Cardiac septum (tissue), 1 donor: Measurements from ENCODE around the gene ST14. TPM values are rescaled to one million over a fixed set of nuclear protein-coding genes. Genes with fewer than 3 reads are reported as not detected.

Source experiments
- DNase-seq: peaks from one replicate; pipeline ENCODE4 v3.0.0-alpha.2; 2020; ENCODE audit warnings: low spot score
- intact Hi-C: fragments of 100-400 bp; cut with DNase I; formaldehyde crosslinking; loops from one replicate; pipeline ENCODE4 v1.14.0; 2022
- total RNA-seq: library from RNA; stranded (reverse); fragmentation: NEBNext Ultra II Directional; extraction: Animal tissue kit (Norgen Biotek cat#: 25700); gene quantifications from one replicate; pipeline ENCODE4 v1.2.1, GENCODE V29; 2021
- donor health status: DM: no; HTN: no; CAD: no.

Gene ST14
- total RNA-seq, 1 donor from 2014 or later = 0.65 TPM

DNA sequence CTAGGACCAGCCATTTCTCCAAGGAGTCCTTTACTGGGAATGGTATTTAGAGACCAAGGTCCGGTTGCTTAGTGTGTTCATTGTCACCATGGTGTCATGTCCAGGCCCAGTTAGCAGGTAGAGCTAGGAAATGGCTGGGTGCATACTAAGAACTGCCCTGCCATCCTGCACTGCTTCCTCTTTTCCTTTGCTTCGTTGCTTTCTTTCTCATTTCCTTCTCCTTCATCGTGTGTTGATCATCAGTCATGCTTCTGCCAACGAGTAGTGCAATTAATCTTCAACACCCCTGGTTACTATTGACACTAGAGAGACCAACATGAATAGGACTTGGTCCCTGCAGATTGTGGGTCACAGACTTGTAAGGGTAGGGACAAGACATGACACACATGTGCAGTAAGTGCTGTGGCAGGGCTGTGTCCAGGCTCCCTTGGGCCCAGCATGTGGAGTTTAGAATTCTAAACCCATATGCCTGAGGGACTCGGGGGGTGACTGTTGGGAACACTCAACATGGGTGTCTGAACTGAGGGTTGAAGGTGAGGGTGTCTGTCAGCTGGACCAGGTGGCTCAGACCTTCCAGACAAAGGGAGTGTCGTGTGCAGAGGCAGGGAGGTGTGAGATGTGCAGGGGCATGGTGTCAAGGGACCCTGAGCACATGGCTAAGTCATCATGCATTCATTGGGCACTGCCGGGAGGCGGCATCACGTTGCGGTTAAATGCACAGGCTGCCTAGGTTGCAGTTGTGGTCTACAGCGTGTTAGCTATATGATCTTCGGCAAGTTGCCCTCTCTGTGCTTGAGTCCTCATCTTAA is 42.6 kb downstream of the ST14 start:
- no peak for DNase-seq
- intact Hi-C loops = no loop called here

DNA sequence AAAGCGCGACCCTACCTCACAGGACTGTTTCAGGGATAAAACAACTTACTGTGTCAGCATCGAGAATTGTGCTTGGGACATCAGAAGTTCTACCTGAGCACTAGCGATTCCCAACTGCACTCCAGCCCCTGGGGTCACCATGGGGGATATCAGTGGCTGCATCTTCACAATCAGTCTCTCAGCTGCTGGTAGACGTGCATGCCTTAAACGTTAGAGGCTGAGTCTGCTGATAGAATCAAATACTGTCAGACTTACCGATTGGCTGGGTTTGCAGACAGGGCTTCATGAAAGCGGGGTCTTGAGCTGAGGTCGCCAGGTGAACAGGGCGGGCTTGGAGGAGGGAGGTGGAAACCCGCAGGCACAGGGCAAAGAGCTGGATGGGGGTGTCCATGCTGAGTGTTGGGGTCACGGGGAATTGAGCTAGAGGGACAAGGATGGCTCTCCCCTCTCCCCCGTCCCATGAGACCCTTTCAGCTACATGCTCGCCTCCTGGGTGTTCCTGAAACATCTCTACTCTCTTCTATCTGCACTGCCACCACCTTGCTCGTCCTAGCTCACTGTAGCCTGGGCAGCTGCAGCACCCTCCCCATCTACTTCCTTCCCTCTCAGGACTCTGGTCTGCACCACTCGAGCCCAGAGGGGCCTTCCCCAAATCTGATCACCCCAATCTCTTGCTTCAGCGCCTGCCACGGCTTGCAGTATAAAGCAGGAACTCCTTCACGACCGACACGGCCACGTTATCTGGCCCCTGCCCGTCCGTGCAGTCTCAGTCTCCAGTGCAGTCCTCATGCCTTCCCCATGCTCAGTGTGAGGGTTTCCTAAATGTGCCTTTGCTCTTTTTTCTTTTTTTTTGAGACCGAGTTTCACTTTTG is 43.5 kb downstream of the ST14 start:
- no peak for DNase-seq
- intact Hi-C loops = no loop called here

DNA sequence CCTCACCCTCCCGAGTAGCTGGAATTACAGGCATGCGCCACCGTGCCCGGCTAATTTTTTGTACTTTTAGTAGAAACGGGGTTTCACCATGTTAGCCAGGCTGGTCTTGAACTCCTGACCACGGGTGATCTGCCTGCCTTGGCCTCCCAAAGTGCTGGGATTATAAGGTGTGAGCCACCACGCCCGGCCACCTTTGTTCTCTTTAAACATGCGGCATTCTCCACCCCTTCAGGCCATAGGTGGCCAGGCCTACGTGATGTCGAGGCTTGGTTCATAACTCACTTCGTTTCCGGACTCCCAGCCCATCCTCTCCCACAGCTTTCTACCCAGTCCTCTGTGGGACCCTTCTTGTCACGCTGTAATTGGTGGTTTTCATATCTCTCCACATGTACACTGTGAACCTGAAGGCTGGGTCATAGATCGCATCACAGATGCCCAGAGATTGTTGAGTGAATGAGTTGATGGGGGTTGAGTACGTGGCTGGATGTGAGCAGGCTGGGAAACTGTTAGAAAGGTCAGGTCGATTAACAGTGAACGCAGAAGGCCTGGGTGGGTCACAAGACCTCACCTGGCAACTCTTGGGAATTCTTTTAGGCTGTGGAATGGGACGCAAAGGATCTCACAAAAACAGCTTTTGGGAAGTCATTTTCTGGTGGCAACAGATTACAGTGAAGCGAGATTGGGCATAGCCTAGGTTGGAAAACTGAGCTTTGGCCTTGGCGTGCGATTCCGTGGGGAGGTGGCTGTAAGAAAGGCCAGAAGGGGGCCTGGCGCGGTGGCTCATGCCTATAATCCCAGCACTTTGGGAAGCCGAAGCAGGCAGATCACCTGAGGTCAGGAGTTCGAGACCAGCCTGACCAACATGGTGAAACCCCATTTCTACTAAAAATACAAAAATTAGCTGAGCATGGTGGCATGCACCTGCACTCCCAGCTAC is 44.5 kb downstream of the ST14 start:
- intact Hi-C loops = no loop called here
- DNase-seq = no peak

DNA sequence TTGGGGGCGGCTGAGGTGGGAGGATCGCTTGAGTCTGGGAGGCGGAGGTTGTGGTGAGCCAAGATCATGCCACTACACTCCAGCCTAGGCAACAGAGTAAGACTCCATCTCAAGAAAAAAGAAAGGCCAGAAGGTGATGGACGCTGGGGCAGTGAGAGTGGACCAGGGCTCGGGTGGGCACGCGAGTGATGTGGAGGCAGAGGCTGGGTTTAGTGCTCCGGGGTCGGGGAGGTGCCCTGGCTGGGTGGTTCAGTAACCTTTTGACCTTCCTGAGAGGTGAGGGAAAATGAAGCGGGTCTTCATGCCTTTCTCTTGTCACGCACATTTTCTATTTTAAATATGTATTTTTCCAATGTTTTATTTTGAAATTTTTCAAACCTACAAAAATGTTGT is 45.1 kb downstream of the ST14 start:
- peak; percentile 29 for DNase-seq
- intact Hi-C loops = no loop called here

DNA sequence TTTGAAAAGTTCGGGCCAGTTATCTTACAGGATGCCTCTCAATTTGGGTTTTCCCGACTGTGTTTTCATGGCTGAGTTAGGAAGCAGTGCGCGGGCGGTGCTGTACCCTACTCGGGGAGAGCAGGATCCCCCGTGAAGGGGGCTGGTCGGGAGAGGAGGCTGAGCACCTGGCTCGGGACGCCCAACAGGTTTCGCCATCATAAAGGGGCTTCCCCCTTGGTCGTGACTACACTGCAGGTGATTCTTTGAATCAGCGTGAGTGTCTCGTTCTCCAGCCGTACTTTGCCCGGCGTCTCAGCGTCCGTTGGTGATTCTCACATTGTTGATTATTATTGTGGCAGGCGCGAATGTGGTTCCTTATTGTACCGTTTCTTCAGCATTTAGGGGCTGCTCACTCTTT is 46.6 kb downstream of the ST14 start:
- intact Hi-C loops = no loop called here
- peak; percentile 53 for DNase-seq

DNA sequence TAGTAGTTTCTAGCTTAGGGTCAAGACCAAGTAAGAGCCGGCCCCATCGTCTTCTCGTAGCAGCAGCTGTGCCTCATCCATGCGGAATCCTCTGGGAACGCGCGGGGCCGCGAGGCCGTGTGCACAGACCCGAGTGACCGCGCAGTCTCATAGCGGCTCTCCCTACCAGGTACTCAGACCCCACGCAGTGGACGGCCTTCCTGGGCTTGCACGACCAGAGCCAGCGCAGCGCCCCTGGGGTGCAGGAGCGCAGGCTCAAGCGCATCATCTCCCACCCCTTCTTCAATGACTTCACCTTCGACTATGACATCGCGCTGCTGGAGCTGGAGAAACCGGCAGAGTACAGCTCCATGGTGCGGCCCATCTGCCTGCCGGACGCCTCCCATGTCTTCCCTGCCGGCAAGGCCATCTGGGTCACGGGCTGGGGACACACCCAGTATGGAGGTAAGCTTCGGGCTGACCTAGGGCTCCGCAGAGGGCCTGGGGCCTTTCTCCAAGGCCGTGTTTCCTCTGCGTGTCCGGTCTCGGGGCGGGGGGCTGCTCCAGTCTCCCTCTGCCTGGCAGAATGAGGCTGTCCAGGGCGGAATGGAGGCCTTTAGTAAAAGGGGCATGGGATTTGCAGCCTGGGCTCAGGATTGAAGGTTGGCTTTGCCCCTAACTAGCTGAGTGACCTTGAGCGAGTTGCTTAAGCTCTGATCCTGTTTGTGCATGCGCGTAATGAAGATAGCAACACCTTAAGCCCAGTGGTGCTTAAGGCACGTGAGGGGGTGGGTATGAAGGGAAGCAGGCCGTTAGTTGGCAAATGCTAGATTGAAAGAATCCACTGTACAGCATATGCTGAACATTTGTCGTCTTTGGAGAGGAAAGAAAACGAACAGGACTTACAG is 48.9 kb downstream of the ST14 start:
- peak; percentile 44 for DNase-seq
- intact Hi-C loops = no loop called here

DNA sequence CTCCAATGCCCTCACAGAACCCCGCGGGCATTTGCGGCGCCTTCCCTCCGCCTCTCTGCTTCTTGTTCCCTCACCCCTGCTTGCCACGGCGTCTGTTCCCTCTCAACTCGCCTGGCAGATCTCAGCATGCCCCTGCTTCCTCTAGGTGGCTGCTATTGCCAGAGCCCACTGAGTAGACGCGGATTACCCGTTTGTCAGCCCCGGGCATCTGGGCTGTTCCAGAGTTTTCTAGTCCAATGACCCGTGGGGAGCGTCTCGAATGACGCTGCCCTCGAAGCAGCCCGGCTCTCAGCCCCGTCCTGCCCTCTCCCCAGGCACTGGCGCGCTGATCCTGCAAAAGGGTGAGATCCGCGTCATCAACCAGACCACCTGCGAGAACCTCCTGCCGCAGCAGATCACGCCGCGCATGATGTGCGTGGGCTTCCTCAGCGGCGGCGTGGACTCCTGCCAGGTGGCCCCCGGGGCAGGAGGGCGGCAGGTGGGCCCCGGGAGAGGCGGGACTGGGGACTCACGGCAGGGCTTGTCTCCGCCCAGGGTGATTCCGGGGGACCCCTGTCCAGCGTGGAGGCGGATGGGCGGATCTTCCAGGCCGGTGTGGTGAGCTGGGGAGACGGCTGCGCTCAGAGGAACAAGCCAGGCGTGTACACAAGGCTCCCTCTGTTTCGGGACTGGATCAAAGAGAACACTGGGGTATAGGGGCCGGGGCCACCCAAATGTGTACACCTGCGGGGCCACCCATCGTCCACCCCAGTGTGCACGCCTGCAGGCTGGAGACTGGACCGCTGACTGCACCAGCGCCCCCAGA is 49.7 kb downstream of the ST14 start:
- intact Hi-C loops = no loop called here

DNA sequence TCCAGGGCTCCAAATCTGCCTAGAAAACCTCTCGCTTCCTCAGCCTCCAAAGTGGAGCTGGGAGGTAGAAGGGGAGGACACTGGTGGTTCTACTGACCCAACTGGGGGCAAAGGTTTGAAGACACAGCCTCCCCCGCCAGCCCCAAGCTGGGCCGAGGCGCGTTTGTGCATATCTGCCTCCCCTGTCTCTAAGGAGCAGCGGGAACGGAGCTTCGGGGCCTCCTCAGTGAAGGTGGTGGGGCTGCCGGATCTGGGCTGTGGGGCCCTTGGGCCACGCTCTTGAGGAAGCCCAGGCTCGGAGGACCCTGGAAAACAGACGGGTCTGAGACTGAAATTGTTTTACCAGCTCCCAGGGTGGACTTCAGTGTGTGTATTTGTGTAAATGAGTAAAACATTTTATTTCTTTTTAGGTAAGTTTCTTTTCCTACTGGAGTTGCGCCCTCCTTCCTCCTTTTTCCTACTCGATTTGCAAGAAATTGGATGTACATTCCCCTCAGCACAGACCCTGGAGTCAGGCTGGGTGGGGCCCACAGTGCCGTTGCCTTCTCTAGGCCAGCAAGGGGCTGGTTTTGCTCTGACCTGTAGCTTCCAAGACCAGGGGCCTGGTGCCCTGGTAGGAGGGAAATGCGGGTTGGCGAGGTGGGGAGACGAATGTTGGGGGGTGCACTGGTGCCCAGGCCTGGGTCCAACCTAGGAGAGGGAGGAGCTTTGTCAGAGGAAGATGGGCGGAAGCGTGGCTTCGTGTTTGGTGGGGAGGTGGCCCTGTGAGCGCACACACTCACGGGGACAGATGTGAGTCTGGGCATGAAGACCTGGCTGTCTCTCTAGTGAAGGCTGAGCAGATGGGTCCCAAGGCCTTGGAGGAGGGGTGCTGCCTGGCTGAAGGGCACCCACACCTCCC is 50.6 kb downstream of the ST14 start:
- intact Hi-C loops = loop anchor here (5.0 to 10.0 kb wide), 3 partner anchors 177 to 685 kb away; partner anchors contain the start of gene ADAMTS8
- peak; percentile 75 for DNase-seq

More for the DNA sequence above, 49.7 kb downstream of the ST14 start:
- peak; percentile 43 for DNase-seq

DNA sequence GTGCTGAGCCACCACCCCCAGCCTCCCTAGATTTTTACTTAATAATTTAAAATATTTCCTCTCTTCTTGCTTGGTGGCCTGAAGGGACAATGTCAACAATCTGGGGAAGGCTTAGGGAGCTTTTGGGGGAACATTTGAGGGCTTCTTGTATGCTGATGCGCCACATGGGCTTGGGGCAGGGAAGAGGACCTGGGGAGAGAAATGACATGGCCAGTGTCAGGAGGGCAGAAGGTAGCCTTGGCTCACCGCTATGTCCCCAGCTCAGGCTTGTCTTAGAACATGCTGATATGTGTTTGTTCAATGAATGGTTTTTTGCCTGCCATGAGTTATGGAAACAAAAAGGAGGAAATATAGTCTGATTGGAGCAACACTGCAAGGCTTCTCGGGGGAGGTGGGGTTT is 51.6 kb downstream of the ST14 start:
- peak; percentile 31 for DNase-seq
- intact Hi-C loops = loop anchor here (5.0 to 10.0 kb wide), 3 partner anchors 176 to 684 kb away; partner anchors contain the start of gene ADAMTS8

DNA sequence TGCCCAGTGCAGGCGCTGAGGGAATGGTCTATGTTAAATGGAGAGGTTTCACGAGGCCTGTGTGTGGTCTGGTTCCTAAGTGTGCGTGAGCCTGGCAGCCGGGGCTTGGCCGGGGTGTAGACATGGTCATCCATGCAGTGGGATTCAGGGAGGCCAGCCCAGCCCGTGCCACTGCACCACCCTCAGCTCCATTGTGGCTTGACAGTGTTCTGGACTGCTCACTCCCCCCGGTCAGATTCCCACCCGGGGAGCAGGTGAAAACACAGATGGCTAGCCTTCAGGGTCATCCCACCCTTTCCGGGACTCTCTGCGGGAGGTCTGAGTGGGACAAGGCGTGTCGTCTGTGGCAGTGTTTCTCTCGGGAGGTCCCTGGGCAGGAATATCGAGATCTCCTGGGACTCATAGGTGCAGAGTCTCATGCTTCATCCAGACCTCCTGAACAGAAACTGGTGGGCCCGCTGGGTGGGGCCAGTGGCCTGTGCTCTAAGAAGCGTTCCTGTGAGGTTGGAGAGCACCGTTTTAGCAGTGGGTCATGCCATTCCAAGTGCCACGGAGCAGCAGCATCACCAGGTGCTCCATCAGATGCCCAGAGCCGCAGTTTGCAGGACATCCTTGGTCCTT is 52.3 kb downstream of the ST14 start:
- DNase-seq = peak; percentile 69
- intact Hi-C loops = loop anchor here (5.0 to 10.0 kb wide), 3 partner anchors 175 to 683 kb away; partner anchors contain the start of gene ADAMTS8

DNA sequence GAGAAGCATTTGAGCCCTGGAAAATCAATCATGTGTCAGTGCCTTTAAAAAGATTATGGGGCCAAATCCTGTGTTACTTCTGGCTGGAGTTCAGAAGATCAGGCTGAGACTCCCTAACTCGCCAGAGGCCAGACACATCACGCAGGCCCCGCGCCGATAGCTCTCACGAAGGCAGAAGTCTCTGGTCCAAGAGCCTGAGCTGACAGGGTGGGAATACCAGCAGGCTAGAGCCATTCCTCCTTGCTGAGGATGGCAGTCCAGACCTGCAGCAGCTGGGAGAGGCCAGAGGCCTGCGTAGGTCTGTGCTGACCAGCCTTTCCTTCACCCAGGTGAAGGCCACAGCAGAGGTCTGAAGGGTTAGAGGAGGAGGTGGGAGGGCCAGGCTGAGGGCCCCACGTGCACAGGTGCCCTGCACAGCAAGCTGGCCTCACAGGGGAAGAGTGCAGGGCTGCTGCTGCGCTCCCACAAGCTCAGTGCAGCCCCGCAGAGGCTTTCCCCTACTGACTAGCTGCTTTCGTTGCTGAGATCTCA is 52.9 kb downstream of the ST14 start:
- DNase-seq = peak; percentile 46
- intact Hi-C loops = loop anchor here (5.0 to 10.0 kb wide), 3 partner anchors 175 to 682 kb away; partner anchors contain the start of gene ADAMTS8

DNA sequence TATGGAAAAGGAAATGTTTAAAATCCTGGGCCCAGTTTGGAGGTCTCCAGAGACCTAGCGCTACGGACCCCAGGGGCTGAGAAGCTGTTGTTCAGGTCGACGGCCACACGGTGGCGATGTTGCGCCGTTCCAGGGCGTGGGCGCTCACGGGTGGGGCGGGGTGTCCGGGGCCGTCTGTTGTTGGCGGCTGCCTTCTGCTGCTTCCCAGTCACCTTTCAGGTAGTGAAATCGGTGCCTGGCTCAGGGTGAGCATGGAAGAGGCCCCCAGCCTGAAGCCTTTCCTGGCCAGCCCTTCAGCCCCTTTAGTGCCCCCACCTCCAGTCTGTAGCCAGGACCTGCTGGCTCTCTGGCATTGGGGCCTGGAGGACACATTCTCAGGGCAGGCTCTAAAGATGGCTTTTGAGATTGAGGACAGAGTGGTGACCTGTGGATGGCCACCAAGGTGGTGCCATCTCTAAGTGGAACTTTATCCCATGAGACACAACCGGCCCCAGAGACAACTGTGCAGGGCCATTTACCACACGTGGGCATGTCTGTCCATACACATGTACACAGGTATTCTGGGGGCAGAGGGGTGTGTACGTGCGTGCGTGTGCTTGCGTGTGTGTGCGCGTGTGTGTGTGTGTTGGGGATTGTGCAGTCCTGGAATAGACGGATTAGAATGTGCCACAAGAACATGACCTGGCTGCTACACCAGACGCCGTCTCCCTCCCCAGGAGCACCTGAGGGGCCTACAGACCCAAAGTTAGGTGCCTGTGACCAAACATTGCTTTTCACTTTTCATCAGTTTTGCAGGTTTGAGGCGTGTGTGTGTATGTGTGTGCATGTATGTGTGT is 53.8 kb downstream of the ST14 start:
- intact Hi-C loops = loop anchor here (5.0 to 10.0 kb wide), 3 partner anchors 174 to 681 kb away; partner anchors contain the start of gene ADAMTS8
- peak; percentile 89 for DNase-seq

DNA sequence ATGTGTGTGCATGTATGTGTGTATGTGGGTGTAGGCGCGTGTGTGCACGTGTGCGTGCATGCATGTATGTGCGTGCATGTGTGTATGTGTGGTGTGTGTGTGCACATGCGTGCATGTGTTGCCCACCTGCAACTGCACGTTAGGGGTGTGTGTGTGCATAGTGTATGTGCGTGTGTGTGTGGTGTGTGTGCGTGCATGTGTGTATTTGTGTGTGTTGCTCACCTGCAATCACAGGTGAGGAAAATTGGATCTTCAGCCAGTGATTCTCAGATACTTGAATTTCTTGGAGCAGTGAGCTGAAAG is 54.3 kb downstream of the ST14 start:
- intact Hi-C loops = loop anchor here (5.0 to 10.0 kb wide), 3 partner anchors 173 to 681 kb away; partner anchors contain the start of gene ADAMTS8
- no peak for DNase-seq

DNA sequence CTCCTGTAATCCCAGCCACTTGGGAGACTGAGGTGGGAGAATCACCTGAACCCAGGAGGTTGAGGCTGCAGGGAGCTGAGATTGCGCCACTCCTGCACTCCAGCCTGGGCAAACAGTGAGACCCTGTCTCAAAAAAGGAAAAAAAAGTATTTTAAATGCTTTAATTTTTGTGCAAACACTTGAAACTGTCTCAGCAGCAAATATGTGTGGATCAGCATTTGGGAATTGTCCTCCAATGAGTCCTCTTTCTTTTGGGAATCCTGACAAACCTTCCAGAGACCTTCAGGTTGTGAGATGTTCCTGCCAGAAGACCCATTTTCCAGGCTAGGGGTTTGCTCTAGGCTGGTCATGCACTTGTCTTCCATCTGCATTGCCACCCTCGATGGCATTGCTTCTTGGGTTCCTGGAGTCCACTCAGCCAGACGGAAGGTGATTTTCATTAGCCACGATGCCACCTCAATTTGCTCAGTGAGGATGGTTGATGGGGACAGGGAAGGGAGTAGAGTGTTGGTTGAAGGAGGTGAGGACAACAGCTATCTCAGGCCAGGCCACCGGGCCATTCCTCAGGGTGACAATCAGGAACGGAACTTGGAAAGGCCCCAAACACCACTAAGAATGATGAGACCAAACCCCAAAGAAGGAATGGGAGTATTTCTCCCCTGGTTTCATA is 55.4 kb downstream of the ST14 start:
- peak; percentile 67 for DNase-seq
- intact Hi-C loops = loop anchor here (5.0 to 10.0 kb wide), 3 partner anchors 172 to 680 kb away; partner anchors contain the start of gene ADAMTS8
